ENCODE results near the gene LRG1.

Gene LRG1

GRCh38 chr19:4539693-4540581 lies at the start of gene LRG1:
Gene LRG1, minus strand, starts transcription at chr19:4540036. Its CDS starts 23 bp downstream, at chr19:4540013.
- in situ Hi-C loops (cut with MboI; ENCODE audit: low sequenced_read_pairs), result no loop called here

- in situ Hi-C loops (cut with MboI; ENCODE audit: low sequenced_read_pairs), result no loop called here
Measured at GRCh38 chr19:4588291-4588761, 48.5 kb upstream of the LRG1 start.

- in situ Hi-C loops (cut with MboI; ENCODE audit: low sequenced_read_pairs), result no loop called here
Measured at GRCh38 chr19:4587527-4587926, 47.7 kb upstream of the LRG1 start.

- in situ Hi-C loops (cut with MboI; ENCODE audit: low sequenced_read_pairs), result no loop called here
Measured at GRCh38 chr19:4586691-4587090, 46.9 kb upstream of the LRG1 start.

GRCh38 chr19:4586245-4586644 lies 46.4 kb upstream of the LRG1 start:
- in situ Hi-C loops (cut with MboI; ENCODE audit: low sequenced_read_pairs), result no loop called here

- in situ Hi-C loops (cut with MboI; ENCODE audit: low sequenced_read_pairs), result no loop called here
Measured at GRCh38 chr19:4585556-4585955, 45.7 kb upstream of the LRG1 start.

GRCh38 chr19:4584670-4585460 lies 45.0 kb upstream of the LRG1 start:
- in situ Hi-C loops (cut with MboI; ENCODE audit: low sequenced_read_pairs), result no loop called here

- in situ Hi-C loops (cut with MboI; ENCODE audit: low sequenced_read_pairs), result no loop called here
Measured at GRCh38 chr19:4583961-4584669, 44.3 kb upstream of the LRG1 start.

GRCh38 chr19:4582980-4583842 lies 43.4 kb upstream of the LRG1 start:
- in situ Hi-C loops (cut with MboI; ENCODE audit: low sequenced_read_pairs), result no loop called here

GRCh38 chr19:4581666-4582553 lies 42.1 kb upstream of the LRG1 start:
- in situ Hi-C loops (cut with MboI; ENCODE audit: low sequenced_read_pairs), result no loop called here

GRCh38 chr19:4580961-4581665 lies 41.3 kb upstream of the LRG1 start:
- in situ Hi-C loops (cut with MboI; ENCODE audit: low sequenced_read_pairs), result no loop called here

- in situ Hi-C loops (cut with MboI; ENCODE audit: low sequenced_read_pairs), result no loop called here
Measured at GRCh38 chr19:4580021-4580901, 40.4 kb upstream of the LRG1 start.

GRCh38 chr19:4579389-4579788 lies 39.6 kb upstream of the LRG1 start:
- in situ Hi-C loops (cut with MboI; ENCODE audit: low sequenced_read_pairs), result no loop called here

GRCh38 chr19:4578552-4579248 lies 38.9 kb upstream of the LRG1 start:
- in situ Hi-C loops (cut with MboI; ENCODE audit: low sequenced_read_pairs), result no loop called here

GRCh38 chr19:4577020-4577782 lies 37.4 kb upstream of the LRG1 start:
- in situ Hi-C loops (cut with MboI; ENCODE audit: low sequenced_read_pairs), result no loop called here
